ENCODE data around the gene YKT6.

DNA sequence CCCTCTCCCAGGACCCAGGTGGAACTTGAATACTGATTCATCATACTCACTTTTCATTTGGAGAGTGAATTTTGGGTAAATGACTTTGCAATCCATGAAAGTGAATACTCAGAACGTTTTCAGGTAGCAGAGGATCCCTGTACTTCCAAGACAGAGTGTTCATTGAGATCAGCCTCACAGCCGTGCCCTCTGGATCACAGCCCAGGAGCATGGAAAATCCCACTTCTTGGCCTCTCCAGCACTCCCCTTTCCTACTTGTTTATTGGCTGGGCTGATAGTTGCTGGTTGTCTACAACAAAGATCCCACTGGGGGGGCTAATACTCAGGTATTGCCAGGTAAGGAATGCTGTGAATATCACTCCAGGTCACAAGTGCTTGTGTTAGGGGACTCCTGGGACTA lies 17.4 kb upstream of the YKT6 start:
- TF ChIP-seq CTCF (IDR thresholded peaks at IDR 0.05) (no peak), EZH2 (IDR thresholded peaks at IDR 0.05; ENCODE audit: borderline replicate concordance, insufficient read depth, low read depth, low read length, poor library complexity, severe bottlenecking) (no peak)

Measured in B cell (primary cell).